ENCODE results near the gene NPPA. TPM values are rescaled to one million over a fixed set of nuclear protein-coding genes. Genes with fewer than 3 reads are reported as not detected.
A peak's percentile ranks its signal among the peaks of the same experiment; 100 is the strongest.

NPPA gene
- total RNA-seq, 2 donors from 2014 or later = not detected

GRCh38 chr1:11880181-11880575 lies 32.6 kb upstream of the NPPA start:
- no peaks in the 10 kb centered on the region for H3K9me3 Mint-ChIP-seq
- DNase-seq (ENCODE audit: low spot score) = no peak
- H3K4me3 Mint-ChIP-seq = no peak overlapping the region
- no peak overlapping the region for H3K27ac Mint-ChIP-seq
- H3K4me1 Mint-ChIP-seq (ENCODE audit: low read depth in 2 of 2) = no peaks in the 10 kb centered on the region
- no peaks in the 10 kb centered on the region for H3K36me3 Mint-ChIP-seq
- H3K27me3 Mint-ChIP-seq = peaks cover 10 to 12% of the 10 kb centered on the region in 2 donors
- peak in 1 of 2 donors; percentile 12 for ATAC-seq

- Mint-ChIP-seq H3K4me1 (ENCODE audit: low read depth in 2 of 2) (no peaks in the 10 kb centered on the region), H3K9me3 (no peaks in the 10 kb centered on the region), H3K27me3 (peaks cover 10 to 12% of the 10 kb centered on the region in 2 donors), H3K27ac (no peak overlapping the region), H3K36me3 (no peaks in the 10 kb centered on the region), H3K4me3 (no peak overlapping the region)
- DNase-seq (ENCODE audit: low spot score) (no peak), ATAC-seq (peak in 1 of 2 donors; percentile 29)
Measured at GRCh38 chr1:11879311-11880180, 32.0 kb upstream of the NPPA start.

GRCh38 chr1:11878891-11879190 lies 31.3 kb upstream of the NPPA start:
- ATAC-seq (peak in 1 of 2 donors; percentile 7), DNase-seq (ENCODE audit: low spot score) (no peak)
- no peaks in the 10 kb centered on the region for H3K4me1 Mint-ChIP-seq (ENCODE audit: low read depth in 2 of 2)
- no peaks in the 10 kb centered on the region for H3K36me3 Mint-ChIP-seq
- no peak overlapping the region for H3K27ac Mint-ChIP-seq
- H3K4me3 Mint-ChIP-seq = no peak overlapping the region
- no peaks in the 10 kb centered on the region for H3K9me3 Mint-ChIP-seq
- peaks cover 10 to 12% of the 10 kb centered on the region in 2 donors for H3K27me3 Mint-ChIP-seq

- Mint-ChIP-seq H3K27me3 (peaks cover 10 to 12% of the 10 kb centered on the region in 2 donors), H3K27ac (no peak overlapping the region), H3K36me3 (no peaks in the 10 kb centered on the region), H3K9me3 (no peaks in the 10 kb centered on the region), H3K4me1 (ENCODE audit: low read depth in 2 of 2) (no peaks in the 10 kb centered on the region), H3K4me3 (no peak overlapping the region)
- DNase-seq (ENCODE audit: low spot score) (no peak), ATAC-seq (peak in 1 of 2 donors; percentile 6)
Measured at GRCh38 chr1:11878081-11878890, 30.7 kb upstream of the NPPA start.

GRCh38 chr1:11877074-11877473 lies 29.5 kb upstream of the NPPA start:
- H3K9me3 Mint-ChIP-seq = no peaks in the 10 kb centered on the region
- no peak overlapping the region for H3K27ac Mint-ChIP-seq
- H3K4me1 Mint-ChIP-seq (ENCODE audit: low read depth in 2 of 2) = no peaks in the 10 kb centered on the region
- H3K4me3 Mint-ChIP-seq = no peak overlapping the region
- DNase-seq (ENCODE audit: low spot score) = no peak
- peaks cover 8 to 9% of the 10 kb centered on the region in 2 donors for H3K27me3 Mint-ChIP-seq
- ATAC-seq = no peak
- H3K36me3 Mint-ChIP-seq = no peaks in the 10 kb centered on the region

- DNase-seq (ENCODE audit: low spot score) = no peak
- Mint-ChIP-seq H3K27me3 (peaks cover 0 to 8% of the 10 kb centered on the region in 2 donors), H3K9me3 (no peaks in the 10 kb centered on the region), H3K4me1 (ENCODE audit: low read depth in 2 of 2) (no peaks in the 10 kb centered on the region), H3K4me3 (no peak overlapping the region), H3K27ac (no peak overlapping the region), H3K36me3 (no peaks in the 10 kb centered on the region)
- ATAC-seq = no peak
Measured at GRCh38 chr1:11875094-11875493, 27.5 kb upstream of the NPPA start.

- ATAC-seq = no peak
- no peaks in the 10 kb centered on the region for H3K36me3 Mint-ChIP-seq
- H3K27me3 Mint-ChIP-seq = peaks cover under 1 to 8% of the 10 kb centered on the region in 2 donors
- H3K4me3 Mint-ChIP-seq = no peak overlapping the region
- H3K4me1 Mint-ChIP-seq (ENCODE audit: low read depth in 2 of 2) = no peaks in the 10 kb centered on the region
- no peaks in the 10 kb centered on the region for H3K9me3 Mint-ChIP-seq
- DNase-seq (ENCODE audit: low spot score) = no peak
- no peak overlapping the region for H3K27ac Mint-ChIP-seq
Measured at GRCh38 chr1:11874624-11875023, 27.0 kb upstream of the NPPA start.

GRCh38 chr1:11874258-11874562 lies 26.6 kb upstream of the NPPA start:
- no peak for DNase-seq (ENCODE audit: low spot score)
- no peaks in the 10 kb centered on the region for H3K36me3 Mint-ChIP-seq
- peaks cover 5 to 8% of the 10 kb centered on the region in 2 donors for H3K27me3 Mint-ChIP-seq
- H3K4me3 Mint-ChIP-seq = no peak overlapping the region
- no peak for ATAC-seq
- no peaks in the 10 kb centered on the region for H3K9me3 Mint-ChIP-seq
- H3K27ac Mint-ChIP-seq = no peak overlapping the region
- H3K4me1 Mint-ChIP-seq (ENCODE audit: low read depth in 2 of 2) = no peaks in the 10 kb centered on the region

- no peak for DNase-seq (ENCODE audit: low spot score)
Measured at GRCh38 chr1:11873395-11874257, 26.0 kb upstream of the NPPA start.

GRCh38 chr1:11872545-11872944 lies 25.0 kb upstream of the NPPA start:
- Mint-ChIP-seq H3K4me3 (no peak overlapping the region), H3K4me1 (ENCODE audit: low read depth in 2 of 2) (no peaks in the 10 kb centered on the region), H3K27ac (no peak overlapping the region), H3K9me3 (no peaks in the 10 kb centered on the region), H3K27me3 (peaks cover 7 to 11% of the 10 kb centered on the region in 2 donors), H3K36me3 (no peaks in the 10 kb centered on the region)
- ATAC-seq (no peak), DNase-seq (ENCODE audit: low spot score) (no peak)

More at GRCh38 chr1:11873395-11874257, 26.0 kb upstream of the NPPA start:
- H3K9me3 Mint-ChIP-seq = no peaks in the 10 kb centered on the region
- H3K36me3 Mint-ChIP-seq = no peaks in the 10 kb centered on the region
- peaks cover 7 to 8% of the 10 kb centered on the region in 2 donors for H3K27me3 Mint-ChIP-seq
- no peak overlapping the region for H3K27ac Mint-ChIP-seq
- no peaks in the 10 kb centered on the region for H3K4me1 Mint-ChIP-seq (ENCODE audit: low read depth in 2 of 2)
- H3K4me3 Mint-ChIP-seq = no peak overlapping the region
- ATAC-seq = no peak

- H3K27me3 Mint-ChIP-seq = peaks cover 7 to 9% of the 10 kb centered on the region in 2 donors
Measured at GRCh38 chr1:11869650-11870207, 22.1 kb upstream of the NPPA start.

GRCh38 chr1:11869104-11869503 lies 21.5 kb upstream of the NPPA start:
- Mint-ChIP-seq H3K9me3 (no peaks in the 10 kb centered on the region), H3K27ac (no peak overlapping the region), H3K4me1 (ENCODE audit: low read depth in 2 of 2) (no peaks in the 10 kb centered on the region), H3K36me3 (no peaks in the 10 kb centered on the region), H3K27me3 (peaks cover 7 to 10% of the 10 kb centered on the region in 2 donors), H3K4me3 (no peak overlapping the region)
- no peak for DNase-seq (ENCODE audit: low spot score)
- ATAC-seq = no peak

More at GRCh38 chr1:11869650-11870207, 22.1 kb upstream of the NPPA start:
- Mint-ChIP-seq H3K27ac (no peak overlapping the region), H3K4me1 (ENCODE audit: low read depth in 2 of 2) (no peaks in the 10 kb centered on the region), H3K9me3 (no peaks in the 10 kb centered on the region), H3K4me3 (no peak overlapping the region), H3K36me3 (no peaks in the 10 kb centered on the region)
- ATAC-seq (peak in 1 of 2 donors; percentile 28), DNase-seq (ENCODE audit: low spot score) (no peak)

- no peaks in the 10 kb centered on the region for H3K9me3 Mint-ChIP-seq
- DNase-seq (ENCODE audit: low spot score) (no peak), ATAC-seq (no peak)
- H3K4me1 Mint-ChIP-seq (ENCODE audit: low read depth in 2 of 2) = no peaks in the 10 kb centered on the region
- H3K4me3 Mint-ChIP-seq = no peak overlapping the region
- peaks cover 7 to 10% of the 10 kb centered on the region in 2 donors for H3K27me3 Mint-ChIP-seq
- no peak overlapping the region for H3K27ac Mint-ChIP-seq
- no peaks in the 10 kb centered on the region for H3K36me3 Mint-ChIP-seq
Measured at GRCh38 chr1:11868331-11868980, 20.9 kb upstream of the NPPA start.
